Caco-2 (cell line): ENCODE results near the gene CHRD. TPM values are rescaled to one million over a fixed set of nuclear protein-coding genes. Genes with fewer than 3 reads are reported as not detected.

Source experiments
- BruUV-seq: library from RNA; stranded (reverse); fragments of 400-500 nt; replicated peaks from 2 replicates; lab custom pipeline; 2021; lab: Mats Ljungman, UMichigan
- CTCF ChIA-PET: fragments of 300-600 bp; sonication (Branson Sonifier 250); formaldehyde crosslinking; loops from one replicate; lab custom pipeline; 2022; ENCODE audit warnings: antibody characterized with exemption; lab: Charles Lee
- POLR2A ChIA-PET: fragments of 300-600 bp; sonication (Branson Sonifier 250); formaldehyde crosslinking; loops from one replicate; lab custom pipeline; 2022; ENCODE audit warnings: antibody characterized with exemption; lab: Charles Lee
- DNase-seq, 2 experiments: peaks; one replicate each; pipeline versions ENCODE4 v3.0.0 to v3.0.0-alpha.2; 2020 to 2022
- H3K27me3 ChIP-seq: replicated peaks from 2 replicates; pipeline ENCODE4 v1.6.0; 2011; ENCODE audit warnings: low read length; ENCODE audit not compliant: control insufficient read depth, insufficient read depth
- H3K36me3 ChIP-seq: 2 replicates; pipeline ENCODE4 v1.5.1; 2011; ENCODE audit warnings: low read length; ENCODE audit not compliant: control insufficient read depth, insufficient read depth
- H3K4me1 ChIP-seq: fragments of 250-450 bp; sonication (Bioruptor Pico); 2 replicates; pipeline ENCODE4 v1.5.1; 2020; ENCODE audit warnings: mild to moderate bottlenecking
- H3K4me3 ChIP-seq: 2 replicates; pipeline ENCODE4 v1.5.1; 2011; ENCODE audit warnings: low read depth, mild to moderate bottlenecking, control low read depth, low read length
- H3K9me3 ChIP-seq: fragments of 250-450 bp; sonication (Bioruptor Pico); 2 replicates; pipeline ENCODE4 v1.5.1; 2020; ENCODE audit warnings: mild to moderate bottlenecking, moderate library complexity
- H3K27ac Mint-ChIP-seq: one replicate; pipeline ENCODE4 v1.8.0; 2022; ENCODE audit warnings: mixed read lengths; ENCODE audit not compliant: unreplicated experiment
- H3K27me3 Mint-ChIP-seq: one replicate; pipeline ENCODE4 v1.8.0; 2022; ENCODE audit warnings: mixed read lengths; ENCODE audit not compliant: insufficient read depth, unreplicated experiment
- H3K36me3 Mint-ChIP-seq: one replicate; pipeline ENCODE4 v1.8.0; 2022; ENCODE audit warnings: mild to moderate bottlenecking, mixed read lengths; ENCODE audit not compliant: insufficient read depth, unreplicated experiment
- H3K4me1 Mint-ChIP-seq: one replicate; pipeline ENCODE4 v1.8.0; 2022; ENCODE audit warnings: low read depth, mixed read lengths; ENCODE audit not compliant: unreplicated experiment
- H3K4me3 Mint-ChIP-seq: one replicate; pipeline ENCODE4 v1.8.0; 2022; ENCODE audit warnings: mild to moderate bottlenecking, moderate library complexity, mixed read lengths; ENCODE audit not compliant: unreplicated experiment
- H3K9me3 Mint-ChIP-seq: one replicate; pipeline ENCODE4 v1.8.0; 2022; ENCODE audit warnings: mixed read lengths; ENCODE audit not compliant: unreplicated experiment
- intact Hi-C: fragments of 100-400 bp; cut with micrococcal nuclease; formaldehyde crosslinking; loops from one replicate; pipeline ENCODE4 v1.10.0; 2022; ENCODE audit not compliant: unreplicated experiment
- total RNA-seq: library from RNA; stranded (reverse); gene quantifications from 2 replicates; pipeline ENCODE4 v1.2.3, GENCODE V29; 2022
- TF ChIP-seq, protein P1 (sequence below), 2 experiments: fragments of 200-600 bp in 1 of 2; IDR thresholded peaks; 1 replicate in 1 of 2; 2 replicates in 1 of 2; pipeline versions ENCODE4 v1.5.1 to v1.8.0; 2011 to 2022; ENCODE audit warnings: antibody characterized with exemption in 1 of 2, control low read depth in 1 of 2, inconsistent platforms in 1 of 2, low read depth in 1 of 2, low read length in 1 of 2, mild to moderate bottlenecking in 1 of 2, moderate library complexity in 1 of 2; ENCODE audit not compliant: insufficient read depth in 1 of 2, severe bottlenecking in 1 of 2, unreplicated experiment in 1 of 2

CHRD gene
- total RNA-seq, 1 experiment from 2014 or later = 6.4 TPM

GRCh38 chr3:184378651-184379357, 1.1 kb upstream of the CHRD start:
- no TSS peak for BruUV-seq
- H3K9me3 ChIP-seq = no peaks in the 10 kb centered on the region
- H3K36me3 ChIP-seq = peaks cover 1% of the 10 kb centered on the region
- no peaks in the 10 kb centered on the region for H3K36me3 Mint-ChIP-seq
- no peak overlapping the region for H3K4me3 ChIP-seq
- H3K27me3 Mint-ChIP-seq = no peaks in the 10 kb centered on the region
- H3K4me1 ChIP-seq = peaks cover 22% of the 10 kb centered on the region
- no peak for DNase-seq
- H3K4me1 Mint-ChIP-seq = peaks cover 11% of the 10 kb centered on the region
- CTCF ChIA-PET = no interaction called here
- H3K9me3 Mint-ChIP-seq = no peaks in the 10 kb centered on the region
- POLR2A ChIA-PET = no interaction called here
- TF ChIP-seq, protein P1, sequence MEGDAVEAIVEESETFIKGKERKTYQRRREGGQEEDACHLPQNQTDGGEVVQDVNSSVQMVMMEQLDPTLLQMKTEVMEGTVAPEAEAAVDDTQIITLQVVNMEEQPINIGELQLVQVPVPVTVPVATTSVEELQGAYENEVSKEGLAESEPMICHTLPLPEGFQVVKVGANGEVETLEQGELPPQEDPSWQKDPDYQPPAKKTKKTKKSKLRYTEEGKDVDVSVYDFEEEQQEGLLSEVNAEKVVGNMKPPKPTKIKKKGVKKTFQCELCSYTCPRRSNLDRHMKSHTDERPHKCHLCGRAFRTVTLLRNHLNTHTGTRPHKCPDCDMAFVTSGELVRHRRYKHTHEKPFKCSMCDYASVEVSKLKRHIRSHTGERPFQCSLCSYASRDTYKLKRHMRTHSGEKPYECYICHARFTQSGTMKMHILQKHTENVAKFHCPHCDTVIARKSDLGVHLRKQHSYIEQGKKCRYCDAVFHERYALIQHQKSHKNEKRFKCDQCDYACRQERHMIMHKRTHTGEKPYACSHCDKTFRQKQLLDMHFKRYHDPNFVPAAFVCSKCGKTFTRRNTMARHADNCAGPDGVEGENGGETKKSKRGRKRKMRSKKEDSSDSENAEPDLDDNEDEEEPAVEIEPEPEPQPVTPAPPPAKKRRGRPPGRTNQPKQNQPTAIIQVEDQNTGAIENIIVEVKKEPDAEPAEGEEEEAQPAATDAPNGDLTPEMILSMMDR (IDR thresholded peaks at IDR 0.05; ENCODE audit: insufficient read depth in 1 of 2, low read depth in 1 of 2, low read length in 1 of 2, severe bottlenecking in 1 of 2, unreplicated experiment in 1 of 2) = no peak
- intact Hi-C loops = no loop called here
- H3K27ac Mint-ChIP-seq = no peak overlapping the region
- H3K27me3 ChIP-seq = no peaks in the 10 kb centered on the region
- peak overlapping the region; percentile 69 for H3K4me3 Mint-ChIP-seq

GRCh38 chr3:184380185-184380626, 352 bp downstream of the CHRD start:
- H3K27ac Mint-ChIP-seq = no peak overlapping the region
- ChIA-PET CTCF (interaction anchor here (1.0 to 1.5 kb wide), 2 partner anchors 9 to 161 kb away, joined by 3 to 4 read pairs; no protein-coding TSS in a partner anchor), POLR2A (no interaction called here)
- Histone ChIP-seq H3K9me3 (no peaks in the 10 kb centered on the region), H3K4me1 (peaks cover 22% of the 10 kb centered on the region), H3K4me3 (peak overlapping the region; percentile 45), H3K36me3 (peaks cover 1% of the 10 kb centered on the region), H3K27me3 (no peaks in the 10 kb centered on the region; the same call in 1 of the 2 replicates)
- H3K4me3 Mint-ChIP-seq = peak overlapping the region; percentile 42
- BruUV-seq = no TSS peak
- H3K4me1 Mint-ChIP-seq = peaks cover 11% of the 10 kb centered on the region
- intact Hi-C loops = no loop called here
- H3K36me3 Mint-ChIP-seq = no peaks in the 10 kb centered on the region
- no peaks in the 10 kb centered on the region for H3K9me3 Mint-ChIP-seq
- TF ChIP-seq, protein P1 (IDR thresholded peaks at IDR 0.05; ENCODE audit: insufficient read depth in 1 of 2, low read depth in 1 of 2, low read length in 1 of 2, severe bottlenecking in 1 of 2, unreplicated experiment in 1 of 2) = no peak
- peak; percentile 60 to 67 for DNase-seq
- H3K27me3 Mint-ChIP-seq = no peaks in the 10 kb centered on the region

DNA sequence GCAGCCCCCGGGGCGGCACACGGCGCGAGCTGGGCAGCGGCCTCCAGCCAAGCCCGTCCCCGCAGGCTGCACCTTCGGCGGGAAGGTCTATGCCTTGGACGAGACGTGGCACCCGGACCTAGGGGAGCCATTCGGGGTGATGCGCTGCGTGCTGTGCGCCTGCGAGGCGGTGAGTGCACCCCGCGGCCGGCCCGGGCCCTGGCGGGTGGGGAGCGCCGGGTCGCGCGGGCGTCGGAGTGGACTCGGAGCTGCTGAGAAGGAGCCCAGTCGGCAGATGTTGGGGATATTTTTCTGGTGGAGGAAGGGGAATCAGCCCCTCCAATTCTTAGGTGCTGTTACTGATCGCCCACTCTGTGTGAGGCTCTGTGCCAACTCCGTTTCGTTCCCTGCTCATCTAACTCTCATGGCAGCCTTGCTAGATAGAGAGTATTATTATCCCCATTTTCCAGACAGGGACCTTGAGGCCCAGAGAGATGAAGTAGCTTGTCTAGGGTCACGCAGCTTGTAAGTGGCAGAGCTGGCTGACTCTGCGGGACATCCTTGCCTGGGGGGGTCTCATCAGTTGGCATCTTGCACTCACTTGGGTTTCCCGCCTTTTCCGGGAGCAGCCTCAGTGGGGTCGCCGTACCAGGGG, 890 bp downstream of the CHRD start:
- Mint-ChIP-seq H3K9me3 (no peaks in the 10 kb centered on the region), H3K36me3 (no peaks in the 10 kb centered on the region), H3K27me3 (no peaks in the 10 kb centered on the region), H3K4me1 (peaks cover 11% of the 10 kb centered on the region), H3K4me3 (peak overlapping the region; percentile 42), H3K27ac (no peak overlapping the region)
- ChIA-PET POLR2A (no interaction called here), CTCF (interaction anchor here (1.5 kb wide), 1 partner anchor 9 kb away, joined by 4 read pairs; no protein-coding TSS in a partner anchor)
- Histone ChIP-seq H3K9me3 (no peaks in the 10 kb centered on the region), H3K4me3 (peak overlapping the region; percentile 45), H3K4me1 (peaks cover 22% of the 10 kb centered on the region), H3K27me3 (no peaks in the 10 kb centered on the region; the same call in 1 of the 2 replicates), H3K36me3 (peaks cover 1% of the 10 kb centered on the region; the same call in 1 of the 2 replicates)
- TF ChIP-seq, protein P1 (IDR thresholded peaks at IDR 0.05; ENCODE audit: insufficient read depth in 1 of 2, low read depth in 1 of 2, low read length in 1 of 2, severe bottlenecking in 1 of 2, unreplicated experiment in 1 of 2) = no peak
- intact Hi-C loops = no loop called here
- no TSS peak for BruUV-seq
- DNase-seq = no peak
